ENCODE data around the gene DCN.

DCN gene

GRCh38 chr12:91183551-91183950 is 934 bp upstream of the DCN start:
- no peak for DNase-seq

- no peak for DNase-seq
Measured at GRCh38 chr12:91180582-91181395, 1.8 kb downstream of the DCN start.

- DNase-seq = no peak
Measured at GRCh38 chr12:91179966-91180561, 2.6 kb downstream of the DCN start.

- DNase-seq = no peak
Measured at GRCh38 chr12:91179315-91179714, 3.3 kb downstream of the DCN start.

- DNase-seq = no peak
Measured at GRCh38 chr12:91178781-91179180, 3.8 kb downstream of the DCN start.

DNA sequence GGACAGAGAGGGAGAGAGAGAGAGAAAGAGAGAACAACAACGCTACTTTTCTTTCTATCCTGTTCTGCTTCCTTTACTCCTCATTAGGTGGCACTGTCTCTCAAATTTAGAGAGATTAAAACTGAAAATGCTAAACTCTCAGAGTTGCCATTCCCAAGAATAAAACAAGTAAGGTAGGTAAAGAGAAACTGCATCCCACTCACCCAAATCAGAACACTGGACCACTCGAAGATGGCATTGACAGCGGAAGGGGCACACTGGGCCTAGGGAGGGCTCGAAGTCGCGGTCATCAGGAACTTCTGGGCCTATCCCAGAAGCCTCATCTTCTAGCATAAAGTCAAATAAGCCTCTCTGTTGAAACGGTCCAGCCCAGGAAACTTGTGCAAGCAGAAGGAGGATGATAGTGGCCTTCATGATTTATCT is 4.5 kb downstream of the DCN start:
- DNase-seq = no peak

DNA sequence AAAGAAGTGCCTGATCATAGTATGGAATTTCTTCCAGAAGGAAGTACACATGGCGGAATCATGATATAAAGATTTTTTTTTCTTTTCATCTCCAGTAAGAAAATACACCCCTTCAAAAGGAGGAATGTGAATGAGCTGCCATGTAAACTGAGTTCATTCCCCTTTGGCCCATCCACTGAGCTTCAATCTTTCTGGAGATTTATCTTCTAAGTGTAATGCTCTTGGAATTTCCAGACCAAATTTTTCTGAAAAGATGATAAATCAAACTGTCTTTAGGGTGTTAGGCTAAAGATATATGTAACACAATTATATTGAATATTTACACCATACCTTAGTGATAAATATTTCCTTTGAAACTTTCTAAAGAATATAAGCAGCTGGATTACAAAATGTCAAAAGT is 5.2 kb downstream of the DCN start:
- DNase-seq = no peak

- no peak for DNase-seq
Measured at GRCh38 chr12:91176915-91177314, 5.7 kb downstream of the DCN start.

- DNase-seq = no peak
Measured at GRCh38 chr12:91176358-91176757, 6.3 kb downstream of the DCN start.

GRCh38 chr12:91173124-91173523 is 9.5 kb downstream of the DCN start:
- DNase-seq = no peak

GRCh38 chr12:91172096-91172495 is 10.5 kb downstream of the DCN start:
- no peak for DNase-seq

GRCh38 chr12:91171476-91171875 is 11.1 kb downstream of the DCN start:
- DNase-seq = no peak

- no peak for DNase-seq
Measured at GRCh38 chr12:91163116-91163515, 19.5 kb downstream of the DCN start.

- no peak for DNase-seq
Measured at GRCh38 chr12:91161009-91161408, 21.6 kb downstream of the DCN start.

- no peak for DNase-seq
Measured at GRCh38 chr12:91155990-91156389, 26.6 kb downstream of the DCN start.

GRCh38 chr12:91154131-91154530 is 28.5 kb downstream of the DCN start:
- no peak for DNase-seq

- DNase-seq = no peak
Measured at GRCh38 chr12:91144053-91144452, 38.6 kb downstream of the DCN start.

- DNase-seq = no peak
Measured at GRCh38 chr12:91143206-91143605, 39.4 kb downstream of the DCN start.

DNA sequence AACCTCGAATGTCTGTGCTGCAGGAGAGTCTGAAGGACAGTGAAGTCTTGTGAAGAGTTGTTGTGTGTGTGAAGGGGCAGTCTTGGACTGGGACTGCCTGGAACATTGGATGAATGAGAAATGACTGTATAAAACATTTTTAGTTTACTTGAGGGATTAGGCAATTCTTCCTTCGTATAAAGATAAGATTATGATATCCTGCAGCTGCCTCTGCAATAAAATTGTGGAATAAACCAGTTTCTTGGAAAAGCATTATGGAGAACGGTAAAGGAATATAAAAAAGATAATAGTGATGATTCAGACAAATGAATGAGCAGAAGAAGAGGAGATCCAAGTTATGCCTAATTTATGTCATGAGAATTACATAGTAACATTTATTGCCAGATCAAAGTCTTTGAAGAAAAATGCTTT is 40.4 kb downstream of the DCN start:
- no peak for DNase-seq

DNA sequence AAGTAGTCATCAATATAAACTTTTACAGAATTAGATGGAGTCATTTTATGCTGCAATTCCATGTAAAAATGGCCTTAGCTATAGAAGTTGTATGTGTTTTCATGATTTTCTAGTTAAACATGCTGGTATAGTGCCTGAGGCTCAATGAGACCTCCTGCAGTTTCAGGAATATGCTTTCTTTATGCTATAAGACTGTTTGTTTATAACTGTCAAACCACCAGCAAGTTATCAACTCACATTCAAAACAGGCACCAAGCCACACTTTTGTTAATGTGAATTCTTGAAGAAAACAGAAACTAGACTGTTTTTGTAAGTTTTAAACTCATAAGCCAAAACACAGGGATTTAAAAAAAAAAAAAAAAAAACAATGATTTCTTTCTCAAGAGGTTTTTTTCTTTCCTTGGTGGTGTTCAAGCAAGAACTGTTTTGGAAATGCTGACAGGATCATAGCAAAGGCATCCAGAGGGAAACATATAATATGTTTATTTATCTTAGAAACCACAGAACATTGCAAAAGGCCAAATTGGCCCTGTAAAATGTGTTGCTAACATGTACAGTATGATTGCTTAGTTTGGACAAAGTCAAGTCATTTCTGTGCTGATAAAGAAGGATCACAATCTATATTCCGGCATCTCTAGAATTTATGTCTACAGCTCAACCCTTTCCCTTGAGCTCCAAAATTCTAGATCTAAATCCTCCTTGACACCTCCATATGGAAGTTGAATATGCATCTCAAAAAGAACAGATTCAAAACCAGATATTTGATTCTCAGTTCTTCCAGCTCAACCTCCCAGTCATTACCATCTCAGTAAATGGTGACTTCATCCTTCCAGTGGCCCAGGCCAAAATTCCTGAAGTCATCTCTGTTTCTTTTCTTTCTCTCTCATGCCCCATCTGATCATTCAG is 42.3 kb downstream of the DCN start:
- DNase-seq = no peak

- no peak for DNase-seq
Measured at GRCh38 chr12:91139286-91139685, 43.3 kb downstream of the DCN start.

- DNase-seq = no peak
Measured at GRCh38 chr12:91138337-91138920, 44.2 kb downstream of the DCN start.

GRCh38 chr12:91133871-91134270 is 48.7 kb downstream of the DCN start:
- no peak for DNase-seq
